Right lobe of liver (tissue), 4 donors: ENCODE data around the gene NCK1.
"Not testable (repeated sequence)": the region's sequence is repeated elsewhere in the genome, so short reads cannot be mapped to it uniquely, and the experiment has no call there.

ENCODE experiments used
- POLR2A ChIP-seq: fragments of 450-650 bp; IDR thresholded peaks from one replicate; pipeline ENCODE4 v1.6.1; 2017; ENCODE audit warnings: antibody characterized with exemption, mild to moderate bottlenecking
- TF ChIP-seq, protein P1 (sequence below), 4 donors: fragments of 200-600 bp in 3 of 4; fragments of 450-650 bp in 1 of 4; IDR thresholded peaks; one replicate each; pipeline versions ENCODE4 v1.5.1 to v1.8.0; 2016 to 2022; ENCODE audit warnings: antibody characterized with exemption in 4 of 4, mild to moderate bottlenecking in 2 of 4
- donor health status: DM: no; HTN: no; CAD: no.
- donor health status: DM: no; HTN: no; CAD: no.
- donor health status: DM: no; HTN: yes; CAD: no.

- TF ChIP-seq, protein P1, sequence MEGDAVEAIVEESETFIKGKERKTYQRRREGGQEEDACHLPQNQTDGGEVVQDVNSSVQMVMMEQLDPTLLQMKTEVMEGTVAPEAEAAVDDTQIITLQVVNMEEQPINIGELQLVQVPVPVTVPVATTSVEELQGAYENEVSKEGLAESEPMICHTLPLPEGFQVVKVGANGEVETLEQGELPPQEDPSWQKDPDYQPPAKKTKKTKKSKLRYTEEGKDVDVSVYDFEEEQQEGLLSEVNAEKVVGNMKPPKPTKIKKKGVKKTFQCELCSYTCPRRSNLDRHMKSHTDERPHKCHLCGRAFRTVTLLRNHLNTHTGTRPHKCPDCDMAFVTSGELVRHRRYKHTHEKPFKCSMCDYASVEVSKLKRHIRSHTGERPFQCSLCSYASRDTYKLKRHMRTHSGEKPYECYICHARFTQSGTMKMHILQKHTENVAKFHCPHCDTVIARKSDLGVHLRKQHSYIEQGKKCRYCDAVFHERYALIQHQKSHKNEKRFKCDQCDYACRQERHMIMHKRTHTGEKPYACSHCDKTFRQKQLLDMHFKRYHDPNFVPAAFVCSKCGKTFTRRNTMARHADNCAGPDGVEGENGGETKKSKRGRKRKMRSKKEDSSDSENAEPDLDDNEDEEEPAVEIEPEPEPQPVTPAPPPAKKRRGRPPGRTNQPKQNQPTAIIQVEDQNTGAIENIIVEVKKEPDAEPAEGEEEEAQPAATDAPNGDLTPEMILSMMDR (IDR thresholded peaks at IDR 0.05): not testable (repeated sequence)
- not testable (repeated sequence) for TF ChIP-seq POLR2A
These were observed 40.5 kb downstream of the NCK1 start for GRCh38 chr3:136902530-136902929.
